Measurements from ENCODE around the gene AOPEP.

Gene AOPEP

DNA sequence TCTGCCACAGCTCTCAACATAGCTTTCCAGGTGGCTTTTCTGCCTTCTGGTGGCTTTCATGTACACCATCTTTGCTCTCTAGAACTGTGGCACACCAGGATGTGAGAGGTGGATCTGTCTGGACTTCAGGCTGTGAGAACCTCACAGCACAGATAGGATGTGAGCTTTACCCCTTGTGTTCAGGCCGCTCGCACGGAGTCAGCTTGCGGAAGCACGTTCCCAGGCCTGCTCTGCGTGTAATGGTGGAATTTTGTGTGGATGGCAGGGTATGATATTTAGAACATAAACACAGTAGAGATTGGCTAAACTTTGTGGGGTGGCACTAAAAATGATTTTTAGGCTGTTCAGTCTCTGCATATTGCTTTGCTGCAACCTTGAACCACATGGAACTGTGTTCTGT, 340.6 kb downstream of the AOPEP start:
- TF ChIP-seq, protein P1, sequence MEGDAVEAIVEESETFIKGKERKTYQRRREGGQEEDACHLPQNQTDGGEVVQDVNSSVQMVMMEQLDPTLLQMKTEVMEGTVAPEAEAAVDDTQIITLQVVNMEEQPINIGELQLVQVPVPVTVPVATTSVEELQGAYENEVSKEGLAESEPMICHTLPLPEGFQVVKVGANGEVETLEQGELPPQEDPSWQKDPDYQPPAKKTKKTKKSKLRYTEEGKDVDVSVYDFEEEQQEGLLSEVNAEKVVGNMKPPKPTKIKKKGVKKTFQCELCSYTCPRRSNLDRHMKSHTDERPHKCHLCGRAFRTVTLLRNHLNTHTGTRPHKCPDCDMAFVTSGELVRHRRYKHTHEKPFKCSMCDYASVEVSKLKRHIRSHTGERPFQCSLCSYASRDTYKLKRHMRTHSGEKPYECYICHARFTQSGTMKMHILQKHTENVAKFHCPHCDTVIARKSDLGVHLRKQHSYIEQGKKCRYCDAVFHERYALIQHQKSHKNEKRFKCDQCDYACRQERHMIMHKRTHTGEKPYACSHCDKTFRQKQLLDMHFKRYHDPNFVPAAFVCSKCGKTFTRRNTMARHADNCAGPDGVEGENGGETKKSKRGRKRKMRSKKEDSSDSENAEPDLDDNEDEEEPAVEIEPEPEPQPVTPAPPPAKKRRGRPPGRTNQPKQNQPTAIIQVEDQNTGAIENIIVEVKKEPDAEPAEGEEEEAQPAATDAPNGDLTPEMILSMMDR (IDR thresholded peaks at IDR 0.05; ENCODE audit: extremely low read depth, insufficient read depth, missing control alignments): no peak
- in situ Hi-C loops (cut with MboI; ENCODE audit: low pct_unique_long_range_greater_than_20kb, low sequenced_read_pairs, unreplicated experiment): no loop called here
- DNase-seq (ENCODE audit: low spot score): no peak

DNA sequence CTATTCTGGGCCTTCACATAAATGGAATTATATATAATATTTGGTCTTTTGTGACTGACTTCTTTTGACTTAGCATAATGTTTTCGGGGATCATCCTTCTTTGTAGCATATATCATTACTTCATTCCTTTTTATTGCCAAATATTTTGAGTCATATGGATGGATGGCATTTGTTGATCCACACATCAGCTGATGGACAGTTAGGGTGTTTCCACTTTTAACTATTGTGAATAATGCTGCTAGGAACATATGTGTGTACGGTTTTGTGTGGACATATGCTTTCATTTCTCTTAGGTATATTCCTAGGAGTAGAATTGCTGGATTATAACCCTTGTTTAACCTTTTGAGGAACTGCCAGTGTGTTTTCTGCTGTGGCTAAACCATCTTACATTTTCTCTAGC, 341.4 kb downstream of the AOPEP start:
- TF ChIP-seq, protein P1 (IDR thresholded peaks at IDR 0.05; ENCODE audit: extremely low read depth, insufficient read depth, missing control alignments): no peak
- DNase-seq (ENCODE audit: low spot score): no peak
- in situ Hi-C loops (cut with MboI; ENCODE audit: low pct_unique_long_range_greater_than_20kb, low sequenced_read_pairs, unreplicated experiment): no loop called here

DNA sequence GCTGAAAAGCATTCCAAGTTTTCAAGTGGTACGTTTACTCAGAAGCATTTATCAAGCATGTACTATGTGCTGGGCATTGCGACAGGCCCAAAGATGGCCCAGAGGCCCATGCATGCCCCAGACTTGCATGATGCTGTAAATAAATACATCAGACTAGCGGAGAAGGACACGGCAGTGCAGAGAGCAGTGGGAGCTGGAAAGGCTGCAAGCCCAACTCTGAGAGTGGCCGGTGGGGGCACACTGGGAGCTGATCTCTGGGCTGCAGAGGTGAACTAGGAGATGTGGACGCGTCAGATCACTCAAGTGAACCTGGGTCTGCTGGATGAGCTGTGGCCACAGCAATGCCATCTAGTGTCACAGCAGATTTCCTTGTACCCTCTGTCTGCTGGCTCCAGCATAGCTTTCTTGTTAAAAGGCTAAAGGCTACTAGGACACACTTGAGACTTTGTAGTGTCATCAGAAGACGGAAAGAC, 344.1 kb downstream of the AOPEP start:
- in situ Hi-C loops (cut with MboI; ENCODE audit: low pct_unique_long_range_greater_than_20kb, low sequenced_read_pairs, unreplicated experiment): no loop called here

DNA sequence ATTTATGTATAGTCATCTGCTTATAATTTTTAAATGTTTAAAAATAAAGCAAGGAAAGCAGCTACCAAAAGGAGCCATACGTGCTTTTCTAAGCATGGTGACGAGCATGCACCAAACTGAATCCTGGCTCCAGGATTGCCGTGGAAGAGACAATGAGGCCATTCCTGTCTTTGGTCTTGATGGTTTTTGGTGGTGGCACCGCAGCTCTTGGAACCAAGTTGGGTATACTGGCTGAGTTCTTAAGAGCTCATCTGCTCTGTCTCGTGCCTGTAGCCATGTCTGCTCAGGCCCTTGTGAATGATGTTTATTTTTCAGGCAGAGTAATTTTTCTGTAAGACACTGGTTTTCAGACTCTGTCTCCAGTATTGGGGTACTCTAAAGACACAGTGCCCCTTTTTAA, 345.0 kb downstream of the AOPEP start:
- TF ChIP-seq, protein P1 (IDR thresholded peaks at IDR 0.05; ENCODE audit: extremely low read depth, insufficient read depth, missing control alignments): no peak
- DNase-seq (ENCODE audit: low spot score): no peak
- in situ Hi-C loops (cut with MboI; ENCODE audit: low pct_unique_long_range_greater_than_20kb, low sequenced_read_pairs, unreplicated experiment): no loop called here

More for the DNA sequence above, 344.1 kb downstream of the AOPEP start:
- TF ChIP-seq, protein P1 (IDR thresholded peaks at IDR 0.05; ENCODE audit: extremely low read depth, insufficient read depth, missing control alignments): no peak
- DNase-seq (ENCODE audit: low spot score): no peak

DNA sequence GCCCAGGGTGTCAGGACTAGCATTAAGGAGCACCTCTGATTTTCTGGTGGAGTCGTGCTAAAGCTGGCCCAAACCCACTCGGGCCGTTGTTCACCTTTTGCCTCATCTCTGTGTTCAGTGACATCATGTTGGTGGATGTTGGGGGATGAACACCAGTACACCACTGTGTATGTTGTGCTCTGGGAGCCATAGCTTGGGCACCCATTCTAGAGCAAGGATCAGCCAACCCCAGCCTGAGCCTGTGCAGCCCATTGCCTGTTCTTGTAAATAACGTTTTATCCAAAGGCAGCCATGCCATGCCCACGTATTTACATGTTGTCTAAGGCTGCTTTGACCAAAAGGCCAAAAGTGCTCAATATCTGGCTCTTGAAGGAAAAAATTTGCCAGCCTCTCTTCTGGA, 345.4 kb downstream of the AOPEP start:
- TF ChIP-seq, protein P1 (IDR thresholded peaks at IDR 0.05; ENCODE audit: extremely low read depth, insufficient read depth, missing control alignments): no peak
- no peak for DNase-seq (ENCODE audit: low spot score)
- in situ Hi-C loops (cut with MboI; ENCODE audit: low pct_unique_long_range_greater_than_20kb, low sequenced_read_pairs, unreplicated experiment): no loop called here

DNA sequence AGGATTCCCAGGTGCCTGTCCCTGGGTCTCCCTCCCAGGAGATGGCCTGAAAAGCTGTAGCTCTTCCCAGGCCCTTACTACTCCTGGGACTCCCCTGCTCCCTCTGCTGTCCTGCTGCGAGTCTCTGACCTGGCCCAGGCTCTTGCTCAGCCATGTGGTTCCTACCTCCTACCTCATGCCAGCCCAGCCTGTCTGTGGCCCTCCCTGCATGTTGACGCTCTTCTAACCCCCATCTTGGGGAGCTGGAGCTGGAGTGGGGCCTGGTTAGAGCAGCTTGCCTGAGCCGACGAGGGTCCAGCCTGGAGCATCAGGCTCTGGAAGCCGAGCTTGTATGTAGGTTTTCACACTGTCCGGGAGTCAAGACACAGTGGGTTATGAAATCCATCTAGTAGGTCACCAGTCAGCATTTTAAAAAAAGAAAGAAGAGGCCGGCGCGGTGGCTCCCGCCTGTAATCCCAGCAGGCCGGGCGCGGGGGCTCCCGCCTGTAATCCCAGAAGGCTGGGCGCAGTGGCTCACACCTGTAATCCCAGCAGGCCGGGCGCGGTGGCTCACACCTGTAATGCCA, 346.6 kb downstream of the AOPEP start:
- no peak for DNase-seq (ENCODE audit: low spot score)
- TF ChIP-seq, protein P1 (IDR thresholded peaks at IDR 0.05; ENCODE audit: extremely low read depth, insufficient read depth, missing control alignments): peak; percentile 19
- in situ Hi-C loops (cut with MboI; ENCODE audit: low pct_unique_long_range_greater_than_20kb, low sequenced_read_pairs, unreplicated experiment): no loop called here

All from GM13977 (cell line).